Heart right ventricle (tissue), 16 donors: ENCODE results near the gene ACTG2. TPM values are rescaled to one million over a fixed set of nuclear protein-coding genes. Genes with fewer than 3 reads are reported as not detected.

ENCODE experiments used
- ATAC-seq, 8 donors: fragments of 200-7000 bp; cut with Tn5 transposase; one replicate each; pipeline ENCODE4 v1.9.1; 2020; ENCODE audit warnings: mild to moderate bottlenecking in 8 of 8, moderate library complexity in 8 of 8, moderate number of reproducible peaks in 1 of 8
- DNase-seq, 2 donors: peaks; one replicate each; pipeline ENCODE4 v3.0.0-alpha.2; 2020
- H3K27ac ChIP-seq, 10 donors: fragments of 200-600 bp; sonication (generic) in 2 of 10; one replicate each; pipeline versions ENCODE4 v1.5.0 to v1.8.0; 2020 to 2022; ENCODE audit warnings: mild to moderate bottlenecking in 3 of 10
- H3K27me3 ChIP-seq, 7 donors: fragments of 200-600 bp; one replicate each; pipeline ENCODE4 v1.8.0; 2021 to 2022; ENCODE audit warnings: mild to moderate bottlenecking in 2 of 7
- H3K36me3 ChIP-seq, 9 donors: fragments of 200-600 bp; sonication (generic) in 1 of 9; one replicate each; pipeline versions ENCODE4 v1.5.0 to v1.8.0; 2020 to 2022; ENCODE audit warnings: mild to moderate bottlenecking in 2 of 9
- H3K4me1 ChIP-seq, 9 donors: fragments of 200-600 bp; sonication (generic) in 1 of 9; one replicate each; pipeline versions ENCODE4 v1.5.0 to v1.8.0; 2020 to 2022; ENCODE audit warnings: mild to moderate bottlenecking in 4 of 9
- H3K4me3 ChIP-seq, 10 donors: fragments of 200-600 bp; sonication (generic) in 2 of 10; one replicate each; pipeline versions ENCODE4 v1.5.0 to v1.8.0; 2020 to 2022; ENCODE audit warnings: mild to moderate bottlenecking in 7 of 10, moderate library complexity in 2 of 10
- H3K9me3 ChIP-seq, 11 donors: fragments of 200-600 bp in 10 of 11; sonication (generic) in 2 of 11; one replicate each; pipeline versions ENCODE4 v1.5.0 to v1.8.0; 2013 to 2022; ENCODE audit warnings: mild to moderate bottlenecking in 2 of 11, control low read depth in 1 of 11, moderate library complexity in 1 of 11
- CTCF ChIP-seq, 9 donors: fragments of 200-600 bp; sonication (generic) in 2 of 9; IDR thresholded peaks; one replicate each; pipeline versions ENCODE4 v1.5.0 to v1.8.0; 2021 to 2022; ENCODE audit warnings: antibody characterized with exemption in 9 of 9, mild to moderate bottlenecking in 5 of 9, moderate library complexity in 1 of 9
- WGBS, 2 donors: extraction: QIAGEN DNeasy Blood & Tissue Kit; methylation state at CpG; one replicate each; pipeline ENCODE4 v1.1.7; 2013; ENCODE audit warnings: inconsistent platforms in 1 of 2; 5-methylcytosine and 5-hydroxymethylcytosine counted together
- intact Hi-C, 10 donors: fragments of 100-400 bp; cut with DNase I; formaldehyde crosslinking; loops; one replicate each; pipeline versions ENCODE4 v1.11.1 to v1.14.2; 2022
- polyA plus RNA-seq, 2 donors: library from polyadenylated mRNA; stranded (reverse); fragments of 200-250 nt; gene quantifications; one replicate each; pipeline ENCODE4 v1.2.3, GENCODE V29; 2013
- total RNA-seq, 10 donors: library from RNA; stranded (reverse); fragmentation: NEBNext Ultra II Directional in 3 of 10; extraction: Animal tissue kit (Norgen Biotek cat#: 25700) in 3 of 10; gene quantifications; one replicate each; pipeline versions ENCODE4 v1.2.1 to v1.2.4, GENCODE V29; 2021 to 2023
- donor health status: Arrhythmogenic right ventricular cardiomyopathy.
- donor health status: ischemic (EF 13 %, LVEDD 7.1; RV severe dilation, severe dysfunction).
- donor health status: healthy with polysubstance abuse.
- donor health status: DM: no; HTN: yes; CAD: no.
- donor health status: DM: no; HTN: no; CAD: no.
- donor health status: ischemic (EF 25% LVEDD 6.9; RV normal size, moderate dysfunction).
- donor health status: ischemic (EF 25% LVEDD 5.7; RV mildly dilated, moderate dysfunction).
- donor health status: healthy.
- donor health status: DM: yes; HTN: yes; CAD: no.
- donor health status: Ischemic cardiomyopathy.
- donor health status: ischemic (EF 35%, LVEDD 5.7; RV mildly dilated, moderate dysfunction).
- donor health status: nonischemic (EF 11% LVEDD 7.7; RV severe dilation, severe dysfunction).
- donor health status: DM: yes; HTN: yes; CAD: no.
- donor health status: PGD.
- donor health status: ischemic (EF 29% LVEDD 5.4; RV normal size, mild dysfunction).
- donor health status: nonischemic (EF 23%, LVEDD 6.1; RV moderate dilation, normal function).

Gene ACTG2
- total and polyA plus RNA-seq, 12 donors: 0.52 to 44.1 (median 2.0) TPM

GRCh38 chr2:73933194-73933593, 40.4 kb downstream of the ACTG2 start:
- H3K9me3 ChIP-seq: no peaks in the 10 kb centered on the region
- no peak overlapping the region for H3K4me3 ChIP-seq
- H3K4me1 ChIP-seq: peaks cover 0 to 79% (median 23%) of the 10 kb centered on the region in 9 donors
- H3K27me3 ChIP-seq: no peaks in the 10 kb centered on the region
- no peak overlapping the region for H3K27ac ChIP-seq
- TF ChIP-seq CTCF (IDR thresholded peaks at IDR 0.05): no peak
- 95% methylated on average over 3 of the region's 3 CpGs for WGBS, 2 donors
- ATAC-seq (no peak), DNase-seq (no peak)
- peaks cover 0 to 44% (median 6%) of the 10 kb centered on the region in 9 donors for H3K36me3 ChIP-seq
- intact Hi-C loops: loop anchor here in 1 of 10 donors (10.0 kb wide), 1 partner anchor 72 kb away; no protein-coding TSS in a partner anchor

- no peak for ATAC-seq
- TF ChIP-seq CTCF (IDR thresholded peaks at IDR 0.05): no peak
- no peak for DNase-seq
- peaks cover 0 to 62% (median 6%) of the 10 kb centered on the region in 9 donors for H3K36me3 ChIP-seq
- no peak overlapping the region for H3K27ac ChIP-seq
- H3K4me1 ChIP-seq: peaks cover 0 to 78% (median 11%) of the 10 kb centered on the region in 9 donors
- intact Hi-C loops: loop anchor here in 3 of 10 donors (5.0 to 10.0 kb wide), 3 partner anchors 37 to 69 kb away; partner anchors contain the start of gene TET3 (in 1 of the 3)
- no peaks in the 10 kb centered on the region for H3K9me3 ChIP-seq
- no peaks in the 10 kb centered on the region for H3K27me3 ChIP-seq
- H3K4me3 ChIP-seq: no peak overlapping the region
Observed at GRCh38 chr2:73935641-73936040, 42.8 kb downstream of the ACTG2 start.

GRCh38 chr2:73937103-73937885, 44.5 kb downstream of the ACTG2 start:
- no peak for TF ChIP-seq CTCF (IDR thresholded peaks at IDR 0.05)
- no peak for DNase-seq
- Histone ChIP-seq H3K27ac (no peak overlapping the region), H3K9me3 (no peaks in the 10 kb centered on the region), H3K36me3 (peaks cover 0 to 77% (median 11%) of the 10 kb centered on the region in 9 donors), H3K4me1 (peaks cover 0 to 62% (median 14%) of the 10 kb centered on the region in 9 donors), H3K27me3 (no peaks in the 10 kb centered on the region), H3K4me3 (no peak overlapping the region)
- intact Hi-C loops: loop anchor here in 3 of 10 donors (5.0 to 10.0 kb wide), 3 partner anchors 35 to 68 kb away; partner anchors contain the start of gene TET3 (in 1 of the 3)
- no peak for ATAC-seq
- 89 to 91% methylated on average over 4 of the region's 4 CpGs for WGBS, 2 donors

GRCh38 chr2:73937899-73938298, 45.1 kb downstream of the ACTG2 start:
- Histone ChIP-seq H3K9me3 (no peaks in the 10 kb centered on the region), H3K4me3 (no peak overlapping the region), H3K27me3 (no peaks in the 10 kb centered on the region), H3K36me3 (peaks cover 0 to 77% (median 5%) of the 10 kb centered on the region in 9 donors), H3K27ac (no peak overlapping the region), H3K4me1 (peaks cover 0 to 61% (median 14%) of the 10 kb centered on the region in 9 donors)
- intact Hi-C loops: loop anchor here in 3 of 10 donors (5.0 to 10.0 kb wide), 3 partner anchors 34 to 67 kb away; partner anchors contain the start of gene TET3 (in 1 of the 3)
- DNase-seq: no peak
- TF ChIP-seq CTCF (IDR thresholded peaks at IDR 0.05): no peak
- ATAC-seq: no peak
